CD8-positive, alpha-beta memory T cell (primary cell): Measurements from ENCODE around the gene NARS2. TPM values are rescaled to one million over a fixed set of nuclear protein-coding genes. Genes with fewer than 3 reads are reported as not detected.
"Not testable (repeated sequence)": the region's sequence is repeated elsewhere in the genome, so short reads cannot be mapped to it uniquely, and the experiment has no call there.

Experiments used
- CTCF ChIA-PET: fragments of 350-600 bp; sonication (Branson Sonifier 250); formaldehyde crosslinking; loops from one replicate; lab custom pipeline; 2021; ENCODE audit warnings: antibody characterized with exemption; lab: Charles Lee
- POLR2A ChIA-PET: fragments of 350-600 bp; sonication (Branson Sonifier 250); formaldehyde crosslinking; loops from one replicate; lab custom pipeline; 2021; ENCODE audit warnings: antibody characterized with exemption; lab: Charles Lee
- DNase-seq, 5 donors: peaks; one replicate each; pipeline versions ENCODE4 v3.0.0 to v3.0.0-alpha.2; 2020 to 2022; ENCODE audit warnings: mixed read lengths in 1 of 5
- H3K27ac ChIP-seq: one replicate; pipeline ENCODE4 v1.7.0; 2013; ENCODE audit warnings: low read depth, mild to moderate bottlenecking, low read length, moderate library complexity
- H3K27me3 ChIP-seq: 2 replicates; pipeline ENCODE4 v1.7.0; 2013; ENCODE audit warnings: low read length, mild to moderate bottlenecking; ENCODE audit not compliant: insufficient read depth, poor library complexity, severe bottlenecking
- H3K36me3 ChIP-seq: 2 replicates; pipeline ENCODE4 v1.7.0; 2013; ENCODE audit warnings: mild to moderate bottlenecking, low read length, moderate library complexity; ENCODE audit not compliant: insufficient read depth
- H3K4me1 ChIP-seq: 2 replicates; pipeline ENCODE4 v1.7.0; 2013; ENCODE audit warnings: mild to moderate bottlenecking, low read length, moderate library complexity; ENCODE audit not compliant: insufficient read depth
- H3K4me3 ChIP-seq: 2 replicates; pipeline ENCODE4 v1.7.0; 2013; ENCODE audit warnings: mild to moderate bottlenecking, low read length
- H3K9me3 ChIP-seq: 2 replicates; pipeline ENCODE4 v1.7.0; 2013; ENCODE audit warnings: mild to moderate bottlenecking, low read length
- H3K27ac Mint-ChIP-seq, 8 donors: one replicate each; pipeline ENCODE4 v1.8.0; 2020 to 2021; ENCODE audit warnings: mixed read lengths in 8 of 8, mild to moderate bottlenecking in 6 of 8, inconsistent platforms in 3 of 8, moderate library complexity in 3 of 8
- H3K27me3 Mint-ChIP-seq, 2 donors: one replicate each; pipeline ENCODE4 v1.8.0; 2020 to 2021; ENCODE audit warnings: mixed read lengths in 2 of 2, mild to moderate bottlenecking in 1 of 2, moderate library complexity in 1 of 2
- H3K36me3 Mint-ChIP-seq, 3 donors: one replicate each; pipeline ENCODE4 v1.8.0; 2020 to 2021; ENCODE audit warnings: mixed read lengths in 3 of 3, inconsistent platforms in 1 of 3, mild to moderate bottlenecking in 1 of 3
- H3K4me1 Mint-ChIP-seq, 3 donors: one replicate each; pipeline ENCODE4 v1.8.0; 2020 to 2021; ENCODE audit warnings: mixed read lengths in 3 of 3, inconsistent platforms in 1 of 3, mild to moderate bottlenecking in 1 of 3
- H3K4me3 Mint-ChIP-seq, 7 donors: one replicate each; pipeline ENCODE4 v1.8.0; 2020 to 2021; ENCODE audit warnings: mixed read lengths in 7 of 7, mild to moderate bottlenecking in 6 of 7, moderate library complexity in 4 of 7, inconsistent platforms in 2 of 7
- H3K9me3 Mint-ChIP-seq, 5 donors: one replicate each; pipeline ENCODE4 v1.8.0; 2020 to 2022; ENCODE audit warnings: mixed read lengths in 5 of 5, mild to moderate bottlenecking in 3 of 5, moderate library complexity in 2 of 5, inconsistent platforms in 1 of 5
- polyA plus RNA-seq: library from polyadenylated mRNA; unstranded; fragments of 300-500 nt; fragmentation: Illumina TruSeq; gene quantifications from one replicate; pipeline ENCODE4 v1.2.3, GENCODE V29; 2021
- total RNA-seq, 2 experiments: library from RNA; stranded (reverse); gene quantifications; one replicate each; pipeline ENCODE4 v1.2.3, GENCODE V29; 2021

NARS2 gene
- total and polyA plus RNA-seq, 3 experiments from 2014 or later: 14.5 to 24.5 (median 23.9) TPM

DNA sequence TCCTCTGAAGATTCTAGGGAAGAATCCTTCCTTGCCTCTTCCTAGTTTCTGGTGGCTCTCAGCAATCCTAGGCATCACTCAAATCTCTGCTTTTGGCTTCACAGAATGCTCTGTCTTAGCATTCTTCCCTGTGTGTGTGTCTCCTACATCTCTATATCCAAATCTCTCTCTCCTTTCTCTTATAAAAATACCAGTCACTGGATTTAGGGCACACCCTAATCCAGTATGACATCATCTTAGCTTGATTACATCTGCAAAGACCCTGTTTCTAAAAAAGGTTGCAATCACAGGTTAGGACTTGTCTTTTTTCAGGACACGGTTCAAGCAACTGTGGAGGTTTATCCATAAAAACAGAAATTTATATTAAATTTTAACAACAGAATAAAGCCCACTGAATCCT is 54.4 kb downstream of the NARS2 start:
- ChIA-PET POLR2A (no interaction called here), CTCF (interaction anchor here (0.8 kb wide), 1 partner anchor 62 kb away, joined by 3 read pairs; no protein-coding TSS in a partner anchor)
- no peaks in the 10 kb centered on the region for H3K4me1 Mint-ChIP-seq
- Histone ChIP-seq H3K27ac (no peak overlapping the region), H3K9me3 (no peaks in the 10 kb centered on the region), H3K36me3 (no peaks in the 10 kb centered on the region), H3K27me3 (no peaks in the 10 kb centered on the region), H3K4me1 (no peaks in the 10 kb centered on the region), H3K4me3 (no peak overlapping the region)
- H3K4me3 Mint-ChIP-seq: no peak overlapping the region
- DNase-seq: no peak
- H3K27me3 Mint-ChIP-seq: no peaks in the 10 kb centered on the region
- H3K9me3 Mint-ChIP-seq: peaks cover 0 to 1% (median 0%) of the 10 kb centered on the region in 5 donors
- H3K36me3 Mint-ChIP-seq: peaks cover 10 to 22% (median 12%) of the 10 kb centered on the region in 3 donors
- no peak overlapping the region for H3K27ac Mint-ChIP-seq

GRCh38 chr11:78516281-78516680 is 58.4 kb downstream of the NARS2 start:
- POLR2A ChIA-PET: no interaction called here
- no peaks in the 10 kb centered on the region for H3K27me3 Mint-ChIP-seq
- H3K4me3 Mint-ChIP-seq: no peak overlapping the region
- no peak for DNase-seq
- peaks cover 17 to 27% (median 20%) of the 10 kb centered on the region in 3 donors for H3K36me3 Mint-ChIP-seq
- Histone ChIP-seq H3K4me3 (no peak overlapping the region), H3K4me1 (no peaks in the 10 kb centered on the region), H3K27ac (no peak overlapping the region), H3K9me3 (no peaks in the 10 kb centered on the region), H3K27me3 (no peaks in the 10 kb centered on the region), H3K36me3 (no peaks in the 10 kb centered on the region)
- no peak overlapping the region for H3K27ac Mint-ChIP-seq
- CTCF ChIA-PET: no interaction called here
- peaks cover 0 to 1% (median 0%) of the 10 kb centered on the region in 5 donors for H3K9me3 Mint-ChIP-seq
- no peaks in the 10 kb centered on the region for H3K4me1 Mint-ChIP-seq

DNA sequence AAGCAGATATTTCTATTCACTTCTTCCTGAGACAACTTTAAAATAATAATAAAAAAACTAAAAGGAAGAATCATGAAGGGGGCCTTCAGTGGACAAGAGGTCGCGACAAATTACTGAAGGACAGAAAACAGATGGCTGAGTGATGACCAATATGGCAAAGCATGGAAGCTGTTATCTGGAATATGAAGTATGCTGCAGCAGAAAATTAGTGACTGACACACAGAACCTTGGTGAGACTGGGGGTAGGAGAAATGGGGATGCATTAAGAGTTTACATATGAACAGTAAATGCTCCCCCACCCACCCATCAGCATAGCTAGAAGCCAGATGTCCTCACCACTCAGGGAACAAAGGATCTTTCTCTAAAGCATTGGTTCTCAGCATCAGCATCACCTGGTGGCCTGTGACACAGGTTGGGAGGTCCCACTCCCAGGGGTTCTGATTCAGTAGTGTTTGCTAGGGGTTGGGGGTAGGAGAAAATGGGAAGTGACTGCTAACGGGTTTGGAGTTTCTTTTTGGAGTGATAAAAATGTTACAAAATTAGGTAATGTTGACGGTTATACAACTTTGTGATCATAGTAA is 59.7 kb downstream of the NARS2 start:
- ChIA-PET CTCF (no interaction called here), POLR2A (no interaction called here)
- H3K36me3 Mint-ChIP-seq: peaks cover 24 to 34% (median 32%) of the 10 kb centered on the region in 3 donors

DNA sequence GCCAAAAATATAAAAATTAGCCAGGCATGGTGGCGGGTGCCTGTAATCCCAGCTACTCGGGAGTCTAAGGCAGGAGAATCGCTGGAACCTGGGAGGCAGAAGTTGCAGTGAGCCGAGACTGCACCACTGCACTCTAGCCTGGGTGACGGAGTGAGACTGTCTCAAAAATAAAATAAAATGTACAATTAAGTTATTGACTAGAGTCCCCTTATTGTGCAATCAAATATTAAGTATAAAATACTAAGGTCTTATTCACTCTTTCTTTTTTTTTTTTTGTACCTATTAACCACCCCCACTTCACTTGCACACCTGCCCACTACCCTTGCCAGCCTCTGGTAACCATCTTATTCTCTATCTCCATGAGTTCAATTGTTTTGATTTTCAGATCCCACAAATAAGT is 61.6 kb downstream of the NARS2 start:
- H3K4me1 Mint-ChIP-seq, POLR2A ChIA-PET: not testable (repeated sequence)

More for the DNA sequence above, 59.7 kb downstream of the NARS2 start:
- no peaks in the 10 kb centered on the region for H3K9me3 ChIP-seq
- no peak overlapping the region for H3K4me3 ChIP-seq
- DNase-seq: no peak
- no peaks in the 10 kb centered on the region for H3K27me3 ChIP-seq
- no peaks in the 10 kb centered on the region for H3K4me1 ChIP-seq
- no peaks in the 10 kb centered on the region for H3K27me3 Mint-ChIP-seq
- H3K27ac ChIP-seq: no peak overlapping the region
- H3K27ac Mint-ChIP-seq: no peak overlapping the region
- H3K4me1 Mint-ChIP-seq: peaks cover 0 to 6% (median 1%) of the 10 kb centered on the region in 3 donors
- H3K4me3 Mint-ChIP-seq: no peak overlapping the region
- no peaks in the 10 kb centered on the region for H3K36me3 ChIP-seq
- H3K9me3 Mint-ChIP-seq: peaks cover 4 to 8% (median 6%) of the 10 kb centered on the region in 5 donors

DNA sequence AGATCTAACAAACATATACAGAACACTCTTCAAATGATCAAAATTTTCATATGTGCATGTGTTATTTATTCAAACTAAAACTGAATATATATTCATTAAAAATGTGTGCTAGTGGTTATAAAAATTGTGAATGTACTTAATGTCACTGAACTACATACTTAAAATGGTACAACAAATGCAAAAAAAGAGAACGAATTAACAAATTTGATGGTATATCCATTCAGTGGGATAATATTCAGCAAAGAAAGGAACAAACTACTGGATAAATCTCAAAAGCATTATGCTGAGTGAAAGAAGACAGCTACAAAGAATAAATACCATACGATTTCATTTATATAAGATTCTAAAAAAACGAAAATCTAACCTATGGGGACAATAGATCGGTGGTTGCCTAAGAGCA is 64.1 kb downstream of the NARS2 start:
- Mint-ChIP-seq H3K4me1 (peaks cover 6 to 9% (median 6%) of the 10 kb centered on the region in 3 donors), H3K4me3 (no peak overlapping the region), H3K9me3 (peaks cover 6 to 14% (median 9%) of the 10 kb centered on the region in 5 donors), H3K36me3 (peaks cover 22 to 40% (median 32%) of the 10 kb centered on the region in 3 donors), H3K27me3 (no peaks in the 10 kb centered on the region), H3K27ac (no peak overlapping the region)
- H3K27me3 ChIP-seq: no peaks in the 10 kb centered on the region
- ChIA-PET CTCF (no interaction called here), POLR2A (no interaction called here)
- H3K9me3 ChIP-seq: no peaks in the 10 kb centered on the region
- H3K4me1 ChIP-seq: no peaks in the 10 kb centered on the region
- no peak for DNase-seq
- H3K27ac ChIP-seq: no peak overlapping the region
- H3K36me3 ChIP-seq: no peaks in the 10 kb centered on the region
- no peak overlapping the region for H3K4me3 ChIP-seq

More for the DNA sequence above, 61.6 kb downstream of the NARS2 start:
- H3K27me3 ChIP-seq, DNase-seq, H3K4me1 ChIP-seq, H3K9me3 ChIP-seq, H3K4me3 Mint-ChIP-seq, H3K27ac ChIP-seq, H3K4me3 ChIP-seq, CTCF ChIA-PET, H3K27me3 Mint-ChIP-seq, H3K27ac Mint-ChIP-seq, H3K36me3 ChIP-seq: not testable (repeated sequence)
- peaks cover 6 to 14% (median 9%) of the 10 kb centered on the region in 5 donors for H3K9me3 Mint-ChIP-seq
- H3K36me3 Mint-ChIP-seq: peaks cover 28 to 35% (median 31%) of the 10 kb centered on the region in 3 donors

DNA sequence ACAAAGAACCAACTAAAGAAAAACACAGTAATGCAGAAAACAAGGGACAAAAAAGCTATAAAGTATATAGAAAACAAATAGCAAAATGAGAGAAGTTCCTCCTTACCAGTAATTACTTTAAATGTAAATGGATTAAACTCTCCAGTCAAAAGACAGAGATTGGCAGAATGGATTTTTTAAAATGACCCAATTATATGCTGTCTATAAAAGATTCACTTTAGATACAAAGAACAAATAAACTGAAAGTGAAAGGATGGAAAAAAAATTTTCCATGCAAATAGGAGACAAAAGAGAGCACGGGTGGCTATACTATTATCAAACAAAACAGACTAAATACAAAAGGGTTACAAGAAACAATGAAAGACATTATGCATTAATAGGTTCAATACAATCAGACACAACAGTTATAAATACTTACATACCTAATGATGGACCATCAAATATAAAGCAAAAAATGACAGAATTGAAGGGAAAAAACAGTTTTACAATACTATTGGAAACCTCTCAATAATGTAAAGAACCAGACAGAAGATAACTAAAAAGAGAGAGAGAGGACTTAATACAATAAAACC is 64.6 kb downstream of the NARS2 start:
- H3K27me3 ChIP-seq: no peaks in the 10 kb centered on the region
- ChIA-PET CTCF (no interaction called here), POLR2A (no interaction called here)
- no peaks in the 10 kb centered on the region for H3K36me3 ChIP-seq
- no peak overlapping the region for H3K27ac ChIP-seq
- H3K4me3 ChIP-seq: no peak overlapping the region
- Mint-ChIP-seq H3K36me3 (peaks cover 22 to 40% (median 30%) of the 10 kb centered on the region in 3 donors), H3K27ac (no peak overlapping the region), H3K4me1 (peaks cover 9 to 13% (median 11%) of the 10 kb centered on the region in 3 donors), H3K9me3 (peaks cover 6 to 14% (median 9%) of the 10 kb centered on the region in 5 donors), H3K4me3 (no peak overlapping the region), H3K27me3 (no peaks in the 10 kb centered on the region)
- H3K9me3 ChIP-seq: no peaks in the 10 kb centered on the region
- DNase-seq: no peak
- H3K4me1 ChIP-seq: no peaks in the 10 kb centered on the region

DNA sequence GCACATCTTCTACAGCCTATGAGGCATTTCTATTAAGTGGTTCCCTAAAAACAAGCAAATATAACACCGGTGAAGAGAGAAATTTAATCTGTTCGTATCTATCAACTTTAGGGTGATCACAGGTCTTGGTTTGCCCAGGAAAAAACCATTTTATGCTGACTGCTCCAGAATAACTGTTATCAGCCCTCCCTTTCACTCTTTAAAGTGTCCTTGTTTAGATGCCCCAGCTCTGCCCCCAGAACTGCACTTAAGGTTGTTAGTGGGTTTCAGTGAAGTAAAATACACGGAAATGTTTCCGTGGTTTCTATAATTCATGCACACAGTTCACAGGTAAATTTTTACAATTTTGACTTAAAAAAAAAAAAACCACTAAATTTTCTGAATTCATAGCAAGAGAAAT is 70.0 kb downstream of the NARS2 start:
- POLR2A ChIA-PET: no interaction called here
- no peak overlapping the region for H3K4me3 Mint-ChIP-seq
- DNase-seq: no peak

DNA sequence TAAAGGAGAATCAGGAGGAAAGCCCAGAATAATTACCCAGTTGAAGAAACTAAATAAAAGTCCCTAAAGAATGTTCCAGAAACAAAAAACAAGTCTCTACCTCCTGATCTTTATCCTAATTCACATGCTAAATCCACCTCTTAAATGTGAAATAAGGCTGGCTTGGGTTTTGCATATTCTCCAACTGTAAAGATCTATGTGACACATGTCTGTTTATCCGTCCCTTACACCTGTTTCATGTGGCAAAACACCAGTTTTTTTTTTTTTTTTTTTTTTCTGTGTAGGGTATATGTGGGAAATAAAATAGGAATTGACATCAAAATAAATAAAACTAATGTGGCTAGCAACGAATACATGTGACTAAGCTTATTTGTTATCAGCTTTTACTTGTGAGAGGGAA is 70.5 kb downstream of the NARS2 start:
- H3K36me3 Mint-ChIP-seq: peaks cover 5 to 14% (median 7%) of the 10 kb centered on the region in 3 donors
- ChIA-PET POLR2A (no interaction called here), CTCF (no interaction called here)
- no peaks in the 10 kb centered on the region for H3K27me3 Mint-ChIP-seq
- no peak overlapping the region for H3K4me3 ChIP-seq
- H3K27ac ChIP-seq: no peak overlapping the region
- no peak for DNase-seq
- no peaks in the 10 kb centered on the region for H3K9me3 ChIP-seq
- H3K4me3 Mint-ChIP-seq: no peak overlapping the region
- peak overlapping the region in 2 of 8 donors; percentile 10 to 61 for H3K27ac Mint-ChIP-seq
- peaks cover 13 to 26% (median 14%) of the 10 kb centered on the region in 3 donors for H3K4me1 Mint-ChIP-seq
- no peaks in the 10 kb centered on the region for H3K36me3 ChIP-seq
- H3K9me3 Mint-ChIP-seq: peaks cover 0 to 2% (median 0%) of the 10 kb centered on the region in 5 donors
- no peaks in the 10 kb centered on the region for H3K27me3 ChIP-seq
- H3K4me1 ChIP-seq: no peaks in the 10 kb centered on the region

More for the DNA sequence above, 70.0 kb downstream of the NARS2 start:
- Mint-ChIP-seq H3K36me3 (peaks cover 5 to 19% (median 7%) of the 10 kb centered on the region in 3 donors), H3K9me3 (peaks cover 0 to 3% (median 2%) of the 10 kb centered on the region in 5 donors), H3K27ac (peak overlapping the region in 2 of 8 donors; percentile 10 to 61), H3K27me3 (no peaks in the 10 kb centered on the region), H3K4me1 (peaks cover 13 to 26% (median 14%) of the 10 kb centered on the region in 3 donors)
- no peaks in the 10 kb centered on the region for H3K27me3 ChIP-seq
- H3K9me3 ChIP-seq: no peaks in the 10 kb centered on the region
- CTCF ChIA-PET: no interaction called here
- no peaks in the 10 kb centered on the region for H3K36me3 ChIP-seq
- no peak overlapping the region for H3K27ac ChIP-seq
- H3K4me1 ChIP-seq: no peaks in the 10 kb centered on the region
- no peak overlapping the region for H3K4me3 ChIP-seq
